Brain microvascular endothelial cell (primary cell): Measurements from ENCODE around the gene ZDHHC24.

Source experiments
- DNase-seq: peaks from one replicate; pipeline ENCODE4 v3.0.0-alpha.2; 2020
- H3K27ac ChIP-seq: fragments of 250-450 bp; sonication (Bioruptor Pico); 2 replicates; pipeline ENCODE4 v1.5.1; 2020; ENCODE audit warnings: mild to moderate bottlenecking, moderate library complexity
- H3K27me3 ChIP-seq: fragments of 250-450 bp; sonication (Bioruptor Pico); replicated peaks from 2 replicates; pipeline ENCODE4 v1.5.1; 2020; ENCODE audit warnings: mild to moderate bottlenecking
- H3K36me3 ChIP-seq: fragments of 250-450 bp; sonication (Bioruptor Pico); replicated peaks from 2 replicates; pipeline ENCODE4 v1.5.1; 2020; ENCODE audit warnings: mild to moderate bottlenecking
- H3K4me3 ChIP-seq: 2 replicates; pipeline ENCODE4 v1.5.1; 2011; ENCODE audit warnings: low read depth, mild to moderate bottlenecking, control low read depth, low read length, moderate library complexity
- in situ Hi-C: cut with HindIII; loops from 2 replicates; pipeline ENCODE4 v1.10.0; 2017; ENCODE audit warnings: low sequenced_read_pairs, low pct_ligation_motif_present
- TF ChIP-seq, protein P1 (sequence below): IDR thresholded peaks from 2 replicates; pipeline ENCODE4 v1.5.1; 2011; ENCODE audit warnings: low read depth, mild to moderate bottlenecking, moderate library complexity, low read length, control low read depth, inconsistent platforms; ENCODE audit errors: missing control alignments

ZDHHC24 gene

GRCh38 chr11:66491315-66491935 is 54.4 kb downstream of the ZDHHC24 start:
- in situ Hi-C loops, result no loop called here
- DNase-seq, result no peak
- Histone ChIP-seq H3K27ac (no peak overlapping the region), H3K4me3 (no peak overlapping the region), H3K36me3 (peaks cover 39% of the 10 kb centered on the region), H3K27me3 (no peaks in the 10 kb centered on the region)
- TF ChIP-seq, protein P1, sequence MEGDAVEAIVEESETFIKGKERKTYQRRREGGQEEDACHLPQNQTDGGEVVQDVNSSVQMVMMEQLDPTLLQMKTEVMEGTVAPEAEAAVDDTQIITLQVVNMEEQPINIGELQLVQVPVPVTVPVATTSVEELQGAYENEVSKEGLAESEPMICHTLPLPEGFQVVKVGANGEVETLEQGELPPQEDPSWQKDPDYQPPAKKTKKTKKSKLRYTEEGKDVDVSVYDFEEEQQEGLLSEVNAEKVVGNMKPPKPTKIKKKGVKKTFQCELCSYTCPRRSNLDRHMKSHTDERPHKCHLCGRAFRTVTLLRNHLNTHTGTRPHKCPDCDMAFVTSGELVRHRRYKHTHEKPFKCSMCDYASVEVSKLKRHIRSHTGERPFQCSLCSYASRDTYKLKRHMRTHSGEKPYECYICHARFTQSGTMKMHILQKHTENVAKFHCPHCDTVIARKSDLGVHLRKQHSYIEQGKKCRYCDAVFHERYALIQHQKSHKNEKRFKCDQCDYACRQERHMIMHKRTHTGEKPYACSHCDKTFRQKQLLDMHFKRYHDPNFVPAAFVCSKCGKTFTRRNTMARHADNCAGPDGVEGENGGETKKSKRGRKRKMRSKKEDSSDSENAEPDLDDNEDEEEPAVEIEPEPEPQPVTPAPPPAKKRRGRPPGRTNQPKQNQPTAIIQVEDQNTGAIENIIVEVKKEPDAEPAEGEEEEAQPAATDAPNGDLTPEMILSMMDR, result peak; percentile 69

GRCh38 chr11:66489636-66490035 is 56.2 kb downstream of the ZDHHC24 start:
- no peak for DNase-seq
- Histone ChIP-seq H3K36me3 (peaks cover 35% of the 10 kb centered on the region), H3K27ac (no peak overlapping the region), H3K4me3 (no peak overlapping the region), H3K27me3 (no peaks in the 10 kb centered on the region)
- in situ Hi-C loops, result no loop called here
- TF ChIP-seq, protein P1, result no peak

DNA sequence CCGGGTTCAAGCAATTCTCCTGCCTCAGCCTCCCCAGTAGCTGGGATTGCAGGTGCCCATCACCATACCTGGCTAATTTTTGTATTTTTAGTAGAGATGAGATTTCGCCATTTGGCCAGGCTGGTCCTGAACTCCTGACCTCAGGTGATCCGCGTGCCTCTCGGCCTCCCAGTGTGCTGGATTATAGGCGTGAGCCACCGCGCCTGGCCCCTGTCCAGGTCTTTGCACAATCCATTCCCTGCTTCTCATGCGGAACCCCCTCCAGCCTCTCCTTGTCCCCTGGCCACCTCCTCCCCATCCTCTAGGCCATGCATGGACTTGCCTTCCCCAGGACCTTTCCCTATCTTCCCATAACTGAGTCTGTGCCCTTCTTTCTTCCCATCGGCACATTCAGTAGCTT is 56.9 kb downstream of the ZDHHC24 start:
- Histone ChIP-seq H3K4me3 (no peak overlapping the region), H3K27ac (no peak overlapping the region), H3K36me3 (peaks cover 35% of the 10 kb centered on the region), H3K27me3 (no peaks in the 10 kb centered on the region)
- in situ Hi-C loops, result no loop called here
- TF ChIP-seq, protein P1, result no peak
- DNase-seq, result no peak

DNA sequence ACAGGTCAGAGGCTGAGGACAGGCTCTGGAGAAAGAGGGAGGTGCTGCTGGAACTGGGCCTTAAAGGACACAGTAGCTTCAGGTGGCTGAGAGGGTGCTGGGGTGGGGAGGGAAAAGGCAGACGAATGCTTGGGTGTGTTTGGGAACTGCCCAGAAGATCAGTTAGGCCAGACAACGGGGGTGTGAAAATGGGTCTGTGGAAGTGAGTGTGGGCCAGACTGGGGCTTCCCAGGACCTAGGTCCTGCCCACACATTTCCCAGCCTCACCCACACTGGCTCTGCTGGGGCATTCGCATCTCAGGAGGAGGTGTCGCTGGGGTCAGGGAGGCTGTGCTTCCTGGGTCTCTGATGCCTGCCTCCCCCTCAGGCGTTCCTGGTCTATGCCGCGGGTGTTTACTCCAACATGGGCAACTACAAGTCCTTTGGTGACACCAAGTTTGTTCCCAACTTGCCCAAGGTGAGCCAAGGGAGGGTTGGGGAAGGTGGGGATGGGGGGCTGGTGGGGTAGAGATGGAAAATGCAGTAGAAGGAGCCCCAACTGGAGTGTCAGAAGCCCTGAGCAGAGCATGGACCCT is 61.0 kb downstream of the ZDHHC24 start:
- Histone ChIP-seq H3K4me3 (no peak overlapping the region), H3K27me3 (no peaks in the 10 kb centered on the region), H3K36me3 (peaks cover 17% of the 10 kb centered on the region), H3K27ac (no peak overlapping the region)
- in situ Hi-C loops, result no loop called here
- no peak for DNase-seq
- TF ChIP-seq, protein P1, result no peak

- TF ChIP-seq, protein P1, result no peak
- Histone ChIP-seq H3K4me3 (peak within 1 kb of the TSS; percentile 80), H3K36me3 (peaks cover 2% of the 10 kb centered on the region), H3K27ac (peak within 1 kb of the TSS; percentile 87), H3K27me3 (no peaks in the 10 kb centered on the region)
- peak; percentile 94 for DNase-seq
- in situ Hi-C loops, result no loop called here
These were observed 65.5 kb downstream of the ZDHHC24 start, which contains the start of gene DPP3 for GRCh38 chr11:66480117-66480938. TSS of gene DPP3 (plus strand) at chr11:66480434. CDS start at chr11:66482201, 1,767 bp downstream.
